SK-N-SH treated with all-trans-retinoic acid at 6 μM for 48 hours (cell line): Measurements from ENCODE around the gene DPYD.

Source experiments
- ATAC-seq: fragments of 200-7000 bp; cut with Tn5 transposase; 3 replicates; pipeline ENCODE4 v1.9.1; 2020; ENCODE audit warnings: mild to moderate bottlenecking, moderate library complexity
- ARNTL ChIP-seq: fragments of 450-650 bp; formaldehyde crosslinking; IDR thresholded peaks from 2 replicates; pipeline ENCODE4 v1.5.0; 2020; ENCODE audit warnings: low read depth, mild to moderate bottlenecking, moderate library complexity, borderline replicate concordance
- BACH2 ChIP-seq: fragments of 250-450 bp; sonication (Bioruptor Pico); IDR thresholded peaks from 2 replicates; pipeline ENCODE4 v1.9.0; 2021; ENCODE audit warnings: mild to moderate bottlenecking, borderline replicate concordance
- CREB5 ChIP-seq: fragments of 250-450 bp; sonication (Bioruptor Pico); IDR thresholded peaks from 2 replicates; pipeline ENCODE4 v1.5.1; 2020; ENCODE audit warnings: low read depth, mild to moderate bottlenecking, moderate library complexity
- CSDC2 ChIP-seq: fragments of 250-450 bp; sonication (Bioruptor Pico); IDR thresholded peaks from 2 replicates; pipeline ENCODE4 v1.5.0; 2020; ENCODE audit warnings: mild to moderate bottlenecking, moderate library complexity
- CSRNP3 ChIP-seq: fragments of 250-450 bp; sonication (Bioruptor Pico); IDR thresholded peaks from 2 replicates; pipeline ENCODE4 v1.5.1; 2021; ENCODE audit warnings: mild to moderate bottlenecking, moderate library complexity
- ESRRG ChIP-seq: fragments of 250-450 bp; sonication (Bioruptor Pico); IDR thresholded peaks from 2 replicates; pipeline ENCODE4 v1.6.1; 2021; ENCODE audit warnings: mild to moderate bottlenecking
- ISL1 ChIP-seq: fragments of 250-450 bp; sonication (Bioruptor Pico); IDR thresholded peaks from 2 replicates; pipeline ENCODE4 v2.1.2; 2022; ENCODE audit warnings: mild to moderate bottlenecking, moderate library complexity
- OSR1 ChIP-seq: fragments of 250-450 bp; sonication (Bioruptor Pico); IDR thresholded peaks from 2 replicates; pipeline ENCODE4 v1.8.0; 2022; ENCODE audit warnings: moderate library complexity, mild to moderate bottlenecking, inconsistent platforms
- PATZ1 ChIP-seq: fragments of 250-450 bp; sonication (Bioruptor Pico); IDR thresholded peaks from 2 replicates; pipeline ENCODE4 v1.8.0; 2020; ENCODE audit warnings: mild to moderate bottlenecking, moderate library complexity, borderline replicate concordance
- POU6F1 ChIP-seq: fragments of 250-450 bp; sonication (Bioruptor Pico); IDR thresholded peaks from 2 replicates; pipeline ENCODE4 v1.8.0; 2021; ENCODE audit warnings: low read depth, mild to moderate bottlenecking, moderate library complexity, borderline replicate concordance
- PPARA ChIP-seq: fragments of 250-450 bp; sonication (Bioruptor Pico); IDR thresholded peaks from 2 replicates; pipeline ENCODE4 v1.5.0; 2020; ENCODE audit warnings: mild to moderate bottlenecking, borderline replicate concordance
- RARB ChIP-seq: fragments of 250-450 bp; sonication (Bioruptor Pico); IDR thresholded peaks from 2 replicates; pipeline ENCODE4 v1.8.0; 2021; ENCODE audit warnings: mild to moderate bottlenecking, moderate library complexity
- SNAI2 ChIP-seq: fragments of 250-450 bp; sonication (Bioruptor Pico); IDR thresholded peaks from 2 replicates; pipeline ENCODE4 v1.5.0; 2020; ENCODE audit warnings: mild to moderate bottlenecking, moderate library complexity
- TCF4 ChIP-seq: fragments of 250-450 bp; sonication (Bioruptor Pico); IDR thresholded peaks from 2 replicates; pipeline ENCODE4 v1.8.0; 2021; ENCODE audit warnings: mild to moderate bottlenecking, moderate library complexity, borderline replicate concordance
- TOX ChIP-seq: fragments of 250-450 bp; sonication (Bioruptor Pico); IDR thresholded peaks from 2 replicates; pipeline ENCODE4 v1.8.0; 2021; ENCODE audit warnings: mild to moderate bottlenecking, moderate library complexity, borderline replicate concordance
- TSHZ2 ChIP-seq: fragments of 250-450 bp; sonication (Bioruptor Pico); IDR thresholded peaks from 2 replicates; pipeline ENCODE4 v1.5.0; 2020; ENCODE audit warnings: mild to moderate bottlenecking, moderate library complexity
- ZC3H10 ChIP-seq: fragments of 250-450 bp; sonication (Bioruptor Pico); IDR thresholded peaks from 2 replicates; pipeline ENCODE4 v1.5.1; 2021; ENCODE audit warnings: mild to moderate bottlenecking, moderate library complexity
- ZFP3 ChIP-seq: fragments of 250-450 bp; sonication (Bioruptor Pico); IDR thresholded peaks from 2 replicates; pipeline ENCODE4 v1.5.0; 2020; ENCODE audit warnings: mild to moderate bottlenecking, moderate library complexity
- ZNF565 ChIP-seq: fragments of 450-650 bp; formaldehyde crosslinking; conservative IDR thresholded peaks from 2 replicates; pipeline ENCODE4 v1.5.0; 2020; ENCODE audit warnings: low read depth, mild to moderate bottlenecking, moderate library complexity
- ZNF8 ChIP-seq: fragments of 450-650 bp; formaldehyde crosslinking; IDR thresholded peaks from 2 replicates; pipeline ENCODE4 v1.5.0; 2020; ENCODE audit warnings: mild to moderate bottlenecking, moderate library complexity

DPYD gene

GRCh38 chr1:97377432-97378034 is 543.3 kb downstream of the DPYD start:
- TF ChIP-seq RARB (CRISPR knock-in tag) (no peak), TCF4 (CRISPR knock-in tag) (no peak)
- no peak for ATAC-seq

- no peak for TF ChIP-seq ZNF565
- TF ChIP-seq CSDC2 (CRISPR knock-in tag), result no peak
- no peak for TF ChIP-seq PATZ1
- no peak for TF ChIP-seq ISL1 (CRISPR knock-in tag)
- no peak for TF ChIP-seq ARNTL (CRISPR knock-in tag)
- no peak for TF ChIP-seq TSHZ2 (CRISPR knock-in tag)
- no peak for TF ChIP-seq CSRNP3 (CRISPR knock-in tag)
- TF ChIP-seq ESRRG (CRISPR knock-in tag), result no peak
- TF ChIP-seq PPARA (CRISPR knock-in tag), result no peak
- no peak for TF ChIP-seq TOX (CRISPR knock-in tag)
- no peak for TF ChIP-seq SNAI2 (CRISPR knock-in tag)
- no peak for TF ChIP-seq POU6F1 (CRISPR knock-in tag)
- TF ChIP-seq BACH2 (CRISPR knock-in tag), result no peak
- TF ChIP-seq RARB (CRISPR knock-in tag), result no peak
- TF ChIP-seq OSR1 (CRISPR knock-in tag), result no peak
- TF ChIP-seq, all 23 proteins: peak for 0
- ATAC-seq, result no peak
These were observed 547.8 kb downstream of the DPYD start for GRCh38 chr1:97373000-97373399.

- TF ChIP-seq CSDC2 (CRISPR knock-in tag) (no peak), ESRRG (CRISPR knock-in tag) (no peak), OSR1 (CRISPR knock-in tag) (no peak), ZNF8 (CRISPR knock-in tag) (no peak), ZC3H10 (CRISPR knock-in tag) (no peak), ZNF565 (no peak), BACH2 (CRISPR knock-in tag) (no peak), RARB (CRISPR knock-in tag) (no peak)
- ATAC-seq, result no peak
These were observed 548.3 kb downstream of the DPYD start for GRCh38 chr1:97372531-97372930.

- ATAC-seq, result no peak
- TF ChIP-seq ARNTL (CRISPR knock-in tag), result no peak
- no peak for TF ChIP-seq TOX (CRISPR knock-in tag)
These were observed 552.5 kb downstream of the DPYD start for GRCh38 chr1:97368296-97368695.

GRCh38 chr1:97366984-97367383 is 553.9 kb downstream of the DPYD start:
- ATAC-seq, result no peak
- TF ChIP-seq ESRRG (CRISPR knock-in tag) (no peak), CREB5 (CRISPR knock-in tag) (no peak), SNAI2 (CRISPR knock-in tag) (no peak), CSDC2 (CRISPR knock-in tag) (no peak), ZC3H10 (CRISPR knock-in tag) (no peak), OSR1 (CRISPR knock-in tag) (no peak), POU6F1 (CRISPR knock-in tag) (no peak), RARB (CRISPR knock-in tag) (no peak), ZNF8 (CRISPR knock-in tag) (no peak), ARNTL (CRISPR knock-in tag) (no peak), ZFP3 (CRISPR knock-in tag) (no peak), TCF4 (CRISPR knock-in tag) (no peak), PPARA (CRISPR knock-in tag) (no peak), ZNF565 (no peak)
